Progenitor cell of endocrine pancreas (in vitro differentiated cells): ENCODE results near the gene PLAAT2. TPM values are rescaled to one million over a fixed set of nuclear protein-coding genes. Genes with fewer than 3 reads are reported as not detected.

ENCODE experiments used
- DNase-seq: peaks from one replicate; pipeline ENCODE4 v3.0.0; 2021; ENCODE audit warnings: low spot score; ENCODE audit not compliant: unreplicated experiment
- H3K27ac Mint-ChIP-seq: 2 replicates; pipeline ENCODE4 v1.8.0; 2021; ENCODE audit warnings: mild to moderate bottlenecking, moderate library complexity, mixed read lengths
- H3K27me3 Mint-ChIP-seq: 2 replicates; pipeline ENCODE4 v1.8.0; 2021; ENCODE audit warnings: mixed read lengths
- H3K36me3 Mint-ChIP-seq: 2 replicates; pipeline ENCODE4 v1.8.0; 2022; ENCODE audit warnings: mixed read lengths; ENCODE audit not compliant: insufficient read depth
- H3K4me1 Mint-ChIP-seq: 2 replicates; pipeline ENCODE4 v1.8.0; 2021; ENCODE audit warnings: low read depth, mixed read lengths
- H3K4me3 Mint-ChIP-seq: 2 replicates; pipeline ENCODE4 v1.8.0; 2021; ENCODE audit warnings: low read depth, mild to moderate bottlenecking, moderate library complexity, mixed read lengths
- H3K9me3 Mint-ChIP-seq: 2 replicates; pipeline ENCODE4 v1.8.0; 2021; ENCODE audit warnings: low read depth, mixed read lengths
- CTCF ChIP-seq: fragments of 200-600 bp; sonication (generic); IDR thresholded peaks from one replicate; pipeline ENCODE4 v1.5.0; 2021; ENCODE audit warnings: antibody characterized with exemption, mild to moderate bottlenecking; ENCODE audit not compliant: unreplicated experiment
- total RNA-seq: library from RNA; stranded (reverse); gene quantifications from 2 replicates; pipeline ENCODE4 v1.2.1, GENCODE V29; 2021

The PLAAT2 gene
- total RNA-seq, 1 donor from 2014 or later = not detected

DNA sequence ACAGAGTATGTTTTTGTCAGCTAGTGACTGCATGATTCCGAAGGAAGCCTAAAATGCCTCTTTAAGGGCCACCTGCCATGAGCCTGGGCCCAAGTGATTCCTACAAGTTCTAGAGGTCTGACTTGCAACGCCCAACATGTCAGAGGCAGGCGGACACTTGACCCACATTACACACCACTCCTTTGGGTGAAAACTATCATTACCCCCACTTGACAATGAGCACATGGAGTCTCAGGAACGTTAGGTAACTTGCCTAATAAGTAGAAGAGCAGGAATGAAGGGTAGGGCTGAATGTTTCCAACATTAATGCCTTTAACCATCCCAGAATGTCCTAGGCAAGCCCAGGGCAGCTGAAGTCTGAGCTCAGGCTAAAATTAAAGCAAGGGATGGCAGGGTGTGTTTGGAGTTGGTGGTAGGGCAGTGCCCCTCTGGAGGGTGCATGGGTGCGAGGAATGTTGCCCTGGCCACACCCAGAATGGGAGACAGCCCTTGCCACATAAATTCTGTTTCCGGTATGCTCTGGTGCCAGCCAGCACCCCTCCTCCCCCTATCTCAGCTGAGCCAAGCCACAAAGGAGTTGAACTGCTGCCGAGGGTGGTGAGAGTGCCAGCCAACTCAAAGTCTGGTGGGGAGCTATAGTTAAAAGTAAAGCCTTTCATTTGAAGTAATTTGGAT is 2.5 kb downstream of the PLAAT2 start:
- no peak overlapping the region for H3K27ac Mint-ChIP-seq
- TF ChIP-seq CTCF = no peak
- H3K27me3 Mint-ChIP-seq = peaks cover 4% of the 10 kb centered on the region
- no peaks in the 10 kb centered on the region for H3K36me3 Mint-ChIP-seq
- H3K9me3 Mint-ChIP-seq = no peaks in the 10 kb centered on the region
- H3K4me3 Mint-ChIP-seq = no peak overlapping the region
- H3K4me1 Mint-ChIP-seq = peaks cover 12% of the 10 kb centered on the region
- DNase-seq = no peak

- TF ChIP-seq CTCF = no peak
- Mint-ChIP-seq H3K4me3 (no peak overlapping the region), H3K9me3 (no peaks in the 10 kb centered on the region), H3K4me1 (peaks cover 11% of the 10 kb centered on the region), H3K27ac (no peak overlapping the region), H3K27me3 (peaks cover 4% of the 10 kb centered on the region), H3K36me3 (no peaks in the 10 kb centered on the region)
- DNase-seq = no peak
Observed at GRCh38 chr11:63558459-63559157, 4.6 kb downstream of the PLAAT2 start.

DNA sequence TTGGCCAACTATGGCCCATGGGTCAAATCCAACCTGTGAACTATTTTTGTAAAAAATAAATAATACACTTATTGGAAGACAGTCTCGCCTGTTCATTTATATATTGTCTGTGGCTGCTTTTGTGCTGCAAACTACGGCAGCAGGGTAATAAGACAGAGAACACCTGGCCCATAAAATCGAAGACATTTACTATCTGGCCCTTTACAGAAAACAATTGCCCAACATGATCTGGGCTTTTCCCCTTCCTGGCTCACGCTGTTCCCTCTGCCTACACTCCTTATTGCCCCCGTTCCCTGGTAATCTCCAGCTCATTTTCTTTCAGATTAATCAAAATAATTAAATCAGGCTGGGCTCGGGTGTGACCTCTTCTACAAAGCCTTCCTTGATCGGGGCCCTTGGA is 5.6 kb downstream of the PLAAT2 start:
- TF ChIP-seq CTCF = no peak
- Mint-ChIP-seq H3K4me1 (peaks cover 11% of the 10 kb centered on the region), H3K36me3 (no peaks in the 10 kb centered on the region), H3K27ac (no peak overlapping the region), H3K4me3 (no peak overlapping the region), H3K27me3 (peaks cover 4% of the 10 kb centered on the region), H3K9me3 (no peaks in the 10 kb centered on the region)
- no peak for DNase-seq

DNA sequence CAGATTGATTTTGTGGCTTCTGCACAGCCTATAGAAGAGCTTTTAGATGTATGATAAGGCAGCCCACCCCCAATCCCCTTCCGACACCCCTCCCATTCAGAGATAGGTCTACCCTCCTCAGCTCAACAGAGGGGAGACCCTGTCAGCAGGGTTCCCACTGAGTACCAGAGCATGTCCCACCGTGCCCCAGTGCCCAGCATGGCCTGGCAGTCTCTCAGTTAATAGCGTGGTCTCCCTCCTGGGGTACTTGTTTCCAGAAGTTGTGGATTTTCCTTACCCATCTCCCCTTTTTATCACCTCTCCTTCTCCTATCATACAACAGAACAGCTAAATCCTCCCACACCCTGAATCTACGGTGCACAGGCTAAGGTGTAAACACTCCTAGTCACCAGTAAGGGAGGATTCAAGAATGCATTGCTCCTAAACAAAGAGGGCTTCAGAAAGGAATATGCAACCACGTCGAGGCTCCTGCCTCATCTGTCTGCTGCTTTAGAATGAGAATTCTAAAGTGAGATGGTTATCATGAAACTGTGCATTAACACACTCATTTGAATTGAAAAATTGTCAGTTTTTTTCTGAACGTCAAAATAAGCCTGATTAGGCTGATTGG is 6.7 kb downstream of the PLAAT2 start:
- no peak overlapping the region for H3K27ac Mint-ChIP-seq
- H3K4me3 Mint-ChIP-seq = no peak overlapping the region
- H3K36me3 Mint-ChIP-seq = no peaks in the 10 kb centered on the region
- H3K4me1 Mint-ChIP-seq = peaks cover 11% of the 10 kb centered on the region
- TF ChIP-seq CTCF = no peak
- H3K27me3 Mint-ChIP-seq = peaks cover 4% of the 10 kb centered on the region
- no peak for DNase-seq
- H3K9me3 Mint-ChIP-seq = no peaks in the 10 kb centered on the region

- Mint-ChIP-seq H3K27me3 (peaks cover 4% of the 10 kb centered on the region), H3K4me3 (no peak overlapping the region), H3K4me1 (peaks cover 11% of the 10 kb centered on the region), H3K9me3 (no peaks in the 10 kb centered on the region), H3K36me3 (no peaks in the 10 kb centered on the region), H3K27ac (no peak overlapping the region)
- DNase-seq = no peak
- no peak for TF ChIP-seq CTCF
Observed at GRCh38 chr11:63554877-63555223, 8.3 kb downstream of the PLAAT2 start.
